ENCODE results near the gene CYTH1.

DNA sequence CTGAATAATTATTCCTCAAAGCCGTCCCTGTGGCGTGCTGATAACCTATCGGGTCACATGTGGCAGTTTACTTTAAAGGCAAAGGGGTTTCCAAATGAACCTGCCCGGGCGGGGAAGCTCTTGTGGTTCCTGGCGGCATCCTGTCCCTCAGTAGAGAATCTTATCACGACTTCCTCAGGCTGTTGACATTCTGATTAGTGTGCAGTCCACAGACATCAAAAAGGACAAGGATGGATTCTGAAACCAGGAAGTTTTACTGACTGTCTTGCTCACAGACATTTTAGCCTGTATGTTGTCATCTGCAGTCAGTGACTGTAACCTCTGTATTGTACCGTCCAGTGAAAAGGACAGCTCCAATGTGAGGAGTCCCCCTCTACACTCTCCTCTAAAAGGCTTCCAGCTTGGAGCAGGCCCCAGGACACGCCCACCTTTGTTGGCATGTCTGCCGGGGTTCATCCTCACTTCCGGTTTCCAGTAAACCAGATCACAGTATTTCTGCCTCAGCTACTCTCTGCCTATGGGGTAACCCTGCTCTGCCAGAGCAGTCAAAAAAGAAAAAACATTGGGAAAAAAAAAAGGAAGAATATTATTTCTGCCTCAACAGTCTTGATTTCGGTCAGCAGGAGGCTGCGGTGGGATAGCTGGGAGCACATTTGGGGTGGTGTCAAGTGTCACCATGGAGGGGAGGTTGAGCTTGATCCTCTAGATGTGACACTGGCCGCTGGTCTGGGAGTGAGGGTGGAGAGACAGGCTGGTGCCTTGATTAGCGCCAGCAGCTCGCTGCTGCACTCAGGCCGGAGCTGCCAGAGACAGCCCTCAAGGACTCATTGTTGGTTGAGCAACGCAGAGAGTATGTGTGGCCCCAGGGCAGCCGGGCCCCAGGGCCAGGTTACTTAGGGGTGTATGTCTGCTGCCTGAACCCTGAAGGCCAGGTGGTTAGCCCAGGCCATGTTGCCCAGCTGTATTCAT, 115.8 kb downstream of the CYTH1 start:
- no peak for TF ChIP-seq CTCF (conservative IDR thresholded peaks at IDR 0.05)
- TF ChIP-seq EZH2 (IDR thresholded peaks at IDR 0.05; ENCODE audit: low read depth): no peak
